C4-2B (cell line): Measurements from ENCODE around the gene CASKIN2.

ENCODE experiments used
- CTCF ChIP-seq: fragments of 450-650 bp; conservative IDR thresholded peaks from 2 replicates; pipeline ENCODE4 v1.5.1; 2017; ENCODE audit warnings: mild to moderate bottlenecking
- ZFX ChIP-seq: fragments of 450-650 bp; IDR thresholded peaks from 2 replicates; pipeline ENCODE4 v1.6.1; 2017

- no peak for TF ChIP-seq CTCF
- TF ChIP-seq ZFX, result no peak
Observed at GRCh38 chr17:75494326-75494877, 20.9 kb downstream of the CASKIN2 start.
